ENCODE measurements around the gene MDC1.
A peak's percentile ranks its signal among the peaks of the same experiment; 100 is the strongest.
"Not testable (repeated sequence)": the region's sequence is repeated elsewhere in the genome, so short reads cannot be mapped to it uniquely, and the experiment has no call there.

Gene MDC1

GRCh38 chr6:30723843-30724741 lies 7.0 kb upstream of the MDC1 start:
- peak overlapping the region; percentile 80 for H3K27ac Mint-ChIP-seq

DNA sequence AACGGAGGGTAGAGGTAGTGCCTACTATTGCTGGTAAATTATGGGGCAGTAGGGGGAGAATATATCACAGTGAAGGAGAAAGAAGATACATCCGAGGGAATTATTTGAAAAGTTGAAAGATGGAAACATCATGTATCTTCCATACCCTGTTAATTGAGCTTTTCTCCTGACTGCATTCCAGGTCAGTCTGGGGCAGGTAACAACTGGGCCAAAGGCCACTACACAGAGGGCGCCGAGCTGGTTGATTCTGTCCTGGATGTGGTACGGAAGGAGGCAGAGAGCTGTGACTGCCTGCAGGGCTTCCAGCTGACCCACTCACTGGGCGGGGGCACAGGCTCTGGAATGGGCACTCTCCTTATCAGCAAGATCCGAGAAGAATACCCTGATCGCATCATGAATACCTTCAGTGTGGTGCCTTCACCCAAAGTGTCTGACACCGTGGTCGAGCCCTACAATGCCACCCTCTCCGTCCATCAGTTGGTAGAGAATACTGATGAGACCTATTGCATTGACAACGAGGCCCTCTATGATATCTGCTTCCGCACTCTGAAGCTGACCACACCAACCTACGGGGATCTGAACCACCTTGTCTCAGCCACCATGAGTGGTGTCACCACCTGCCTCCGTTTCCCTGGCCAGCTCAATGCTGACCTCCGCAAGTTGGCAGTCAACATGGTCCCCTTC lies 6.2 kb upstream of the MDC1 start:
- H3K9me3 Mint-ChIP-seq, DNase-seq, H3K27me3 Mint-ChIP-seq: not testable (repeated sequence)
- Mint-ChIP-seq H3K36me3 (peaks cover 70% of the 10 kb centered on the region), H3K27ac (peak overlapping the region; percentile 80), H3K4me1 (peaks cover 63% of the 10 kb centered on the region), H3K4me3 (peak overlapping the region; percentile 88)
- CTCF ChIA-PET = interaction anchor here (0.7 to 12.3 kb wide), 16 partner anchors 8 to 237 kb away, joined by 3 to 285 read pairs (median 4); partner anchors contain the start of gene DHX16

More at GRCh38 chr6:30723843-30724741, 7.0 kb upstream of the MDC1 start:
- Mint-ChIP-seq H3K4me3 (peak overlapping the region; percentile 88), H3K4me1 (peaks cover 55% of the 10 kb centered on the region), H3K36me3 (peaks cover 71% of the 10 kb centered on the region)
- not testable (repeated sequence) for DNase-seq, H3K9me3 Mint-ChIP-seq, H3K27me3 Mint-ChIP-seq
- CTCF ChIA-PET = interaction anchor here (1.2 to 12.3 kb wide), 5 partner anchors 12 to 83 kb away, joined by 3 to 285 read pairs (median 8); no protein-coding TSS in a partner anchor

- Mint-ChIP-seq H3K9me3 (no peaks in the 10 kb centered on the region), H3K27ac (peak overlapping the region; percentile 92), H3K4me3 (peak overlapping the region; percentile 88), H3K27me3 (no peaks in the 10 kb centered on the region), H3K4me1 (peaks cover 60% of the 10 kb centered on the region), H3K36me3 (peaks cover 65% of the 10 kb centered on the region)
- CTCF ChIA-PET = interaction anchor here (0.5 to 12.3 kb wide), 23 partner anchors 9 to 365 kb away, joined by 3 to 285 read pairs (median 3); partner anchors contain the start of genes DHX16 and VARS2
- DNase-seq = peak; percentile 88
Measured at GRCh38 chr6:30722280-30723112, 5.4 kb upstream of the MDC1 start.

DNA sequence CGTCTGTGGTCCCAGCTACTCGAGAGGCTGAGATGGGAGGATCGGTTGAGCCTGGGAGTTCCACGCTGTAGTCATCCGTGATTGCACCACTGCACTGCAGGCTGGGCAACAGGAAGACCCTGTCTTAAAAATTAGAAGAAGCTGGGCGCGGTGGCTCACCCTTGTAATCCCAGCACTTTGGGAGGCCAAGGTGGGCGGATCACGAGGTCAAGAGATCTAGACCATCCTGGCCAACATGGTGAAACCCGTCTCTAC lies 4.9 kb upstream of the MDC1 start:
- Mint-ChIP-seq H3K4me3 (peak overlapping the region; percentile 88), H3K27ac (peak overlapping the region; percentile 92), H3K36me3 (peaks cover 63% of the 10 kb centered on the region), H3K4me1 (peaks cover 62% of the 10 kb centered on the region)
- not testable (repeated sequence) for DNase-seq, H3K27me3 Mint-ChIP-seq, H3K9me3 Mint-ChIP-seq
- CTCF ChIA-PET = interaction anchor here (0.5 to 12.3 kb wide), 18 partner anchors 10 to 366 kb away, joined by 3 to 285 read pairs (median 4); partner anchors contain the start of genes DHX16 and VARS2

DNA sequence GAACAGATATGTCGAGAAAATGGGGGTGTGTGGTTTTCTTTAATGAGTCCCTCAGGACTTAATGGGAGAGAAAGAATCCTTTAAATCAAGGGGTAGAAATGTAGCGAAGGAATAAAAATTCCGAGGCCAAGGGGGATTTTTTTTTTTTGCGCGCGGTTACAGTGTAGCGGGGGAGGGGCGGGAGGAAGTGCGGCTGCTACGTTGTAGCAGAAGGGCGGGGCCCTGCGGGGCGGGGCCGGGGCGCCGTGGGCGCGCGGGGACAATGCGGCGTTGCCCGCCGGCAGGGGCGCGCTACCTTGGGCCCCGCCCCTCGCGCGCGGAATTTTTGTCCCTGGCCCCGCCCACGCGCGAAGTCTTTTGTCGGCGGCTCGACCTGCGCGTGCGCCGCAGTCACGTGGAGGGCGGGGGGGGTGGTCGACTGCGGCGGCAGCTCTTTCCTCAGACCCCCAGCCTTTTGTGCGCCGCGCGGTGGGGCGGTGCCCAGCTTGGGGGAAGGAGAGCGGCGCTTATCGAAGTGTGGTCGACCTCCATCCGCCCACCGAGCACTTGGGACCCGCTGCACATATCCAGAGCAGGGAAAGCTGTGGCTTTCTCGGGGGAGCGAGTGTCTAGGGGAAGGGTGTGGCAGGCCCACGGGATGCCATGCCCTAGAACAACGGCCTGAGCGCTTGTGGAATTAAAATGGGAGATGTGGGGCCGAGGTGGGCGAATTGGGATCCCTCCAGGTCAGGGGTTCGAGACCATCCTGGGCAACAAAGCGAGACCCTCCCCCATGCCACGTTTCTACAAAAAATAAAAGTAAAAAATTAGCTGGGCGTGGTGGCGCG lies 4.3 kb upstream of the MDC1 start:
- Mint-ChIP-seq H3K27me3 (no peaks in the 10 kb centered on the region), H3K4me1 (peaks cover 64% of the 10 kb centered on the region), H3K4me3 (peak overlapping the region; percentile 88), H3K9me3 (no peaks in the 10 kb centered on the region), H3K27ac (peak overlapping the region; percentile 92), H3K36me3 (peaks cover 63% of the 10 kb centered on the region)
- CTCF ChIA-PET = interaction anchor here (0.5 to 12.3 kb wide), 15 partner anchors 10 to 366 kb away, joined by 3 to 285 read pairs (median 4); partner anchors contain the start of genes DHX16 and VARS2
- peak; percentile 93 for DNase-seq

DNA sequence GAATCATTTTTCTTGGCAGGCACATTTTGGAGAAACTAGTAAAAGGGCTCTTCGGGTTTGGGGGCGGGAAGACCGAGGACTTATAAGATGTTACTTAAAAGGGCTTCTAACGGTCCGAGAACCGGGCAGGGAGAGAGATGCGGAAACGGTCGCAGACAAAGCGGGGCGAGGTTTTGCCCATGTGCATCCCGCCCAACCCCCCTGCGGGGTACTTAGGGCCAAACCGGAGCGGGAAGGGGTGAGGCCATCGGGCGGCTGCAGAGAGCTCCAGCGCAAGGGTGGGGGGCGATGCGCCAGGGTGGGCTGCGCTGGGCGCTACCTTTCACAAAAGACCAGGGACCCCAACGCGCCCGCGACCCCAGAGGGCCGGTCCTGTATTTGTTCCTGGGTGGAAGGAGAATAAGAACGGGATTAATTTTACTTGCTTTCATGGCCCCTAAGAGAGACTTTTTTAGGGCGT lies 3.7 kb upstream of the MDC1 start:
- peaks cover 65% of the 10 kb centered on the region for H3K36me3 Mint-ChIP-seq
- H3K4me3 Mint-ChIP-seq = peak overlapping the region; percentile 88
- H3K4me1 Mint-ChIP-seq = peaks cover 66% of the 10 kb centered on the region

GRCh38 chr6:30719791-30720737 lies 3.0 kb upstream of the MDC1 start, which contains the start of gene TUBB:
TUBB (plus strand) TSS chr6:30720352; CDS start chr6:30720507, 155 bp downstream.
- Mint-ChIP-seq H3K9me3 (no peaks in the 10 kb centered on the region), H3K27ac (peak within 1 kb of the TSS; percentile 92), H3K4me1 (peaks cover 66% of the 10 kb centered on the region), H3K4me3 (peak within 1 kb of the TSS; percentile 88), H3K27me3 (no peaks in the 10 kb centered on the region), H3K36me3 (peaks cover 64% of the 10 kb centered on the region)
- peak; percentile 97 for DNase-seq
- CTCF ChIA-PET = interaction anchor here (1.2 to 12.3 kb wide), 5 partner anchors 11 to 105 kb away, joined by 3 to 285 read pairs (median 5); partner anchors contain the start of gene MRPS18B

More for the DNA sequence above, 3.7 kb upstream of the MDC1 start:
- CTCF ChIA-PET = interaction anchor here (1.0 to 12.3 kb wide), 5 partner anchors 13 to 106 kb away, joined by 3 to 285 read pairs (median 8); no protein-coding TSS in a partner anchor
- peak; percentile 75 for DNase-seq
- Mint-ChIP-seq H3K27ac (peak overlapping the region; percentile 92), H3K9me3 (no peaks in the 10 kb centered on the region), H3K27me3 (no peaks in the 10 kb centered on the region)

- H3K27me3 Mint-ChIP-seq = no peaks in the 10 kb centered on the region
- H3K4me3 Mint-ChIP-seq = peak overlapping the region; percentile 88
- H3K27ac Mint-ChIP-seq = peak overlapping the region; percentile 92
- H3K36me3 Mint-ChIP-seq = peaks cover 64% of the 10 kb centered on the region
- CTCF ChIA-PET = interaction anchor here (1.2 to 12.3 kb wide), 4 partner anchors 12 to 101 kb away, joined by 3 to 285 read pairs (median 6); partner anchors contain the start of gene MRPS18B
- no peaks in the 10 kb centered on the region for H3K9me3 Mint-ChIP-seq
- H3K4me1 Mint-ChIP-seq = peaks cover 64% of the 10 kb centered on the region
- no peak for DNase-seq
Measured at GRCh38 chr6:30719356-30719755, 2.3 kb upstream of the MDC1 start.

DNA sequence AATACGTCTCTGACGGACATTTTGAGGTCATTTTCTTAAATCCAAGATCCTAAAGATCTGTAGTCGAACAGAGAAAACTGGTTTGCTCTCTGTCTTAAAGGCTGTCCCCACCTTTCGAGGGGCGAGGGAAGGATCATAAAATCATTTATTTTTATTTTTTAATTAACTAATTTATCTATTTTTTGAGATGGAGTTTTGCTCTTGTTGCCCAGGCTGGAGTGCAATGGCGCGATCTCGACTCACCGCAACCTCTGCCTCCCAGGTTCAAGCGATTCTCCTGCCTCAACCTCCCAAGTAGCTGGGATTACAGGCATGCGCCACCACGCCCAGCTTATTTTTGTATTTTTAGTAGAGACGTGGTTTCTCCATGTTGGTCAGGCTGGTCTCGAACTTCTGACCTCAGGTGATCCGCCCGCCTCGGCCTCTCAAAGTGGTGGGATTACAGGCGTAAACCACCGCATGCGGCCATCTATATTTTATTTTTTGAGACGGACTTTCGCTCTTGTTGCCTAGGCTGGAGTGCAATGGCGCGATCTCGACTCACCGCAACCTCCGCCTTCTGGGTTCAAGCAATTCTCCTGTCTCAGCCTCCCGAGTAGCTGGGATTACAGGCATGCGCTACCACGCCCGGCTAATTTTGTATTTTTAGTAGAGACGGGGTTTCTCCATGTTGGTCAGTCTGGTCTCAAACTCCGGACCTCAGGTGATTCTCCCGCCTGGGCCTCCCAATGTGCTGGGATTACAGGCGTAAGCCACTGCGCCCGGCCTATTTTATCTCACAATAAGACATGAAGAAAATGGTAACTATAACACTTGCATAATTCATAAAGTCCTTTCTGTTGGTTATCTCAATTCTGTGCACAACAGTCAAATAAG lies 1.0 kb upstream of the MDC1 start:
- peak overlapping the region; percentile 97 for H3K27ac Mint-ChIP-seq
- H3K4me1 Mint-ChIP-seq = peaks cover 60% of the 10 kb centered on the region
- H3K36me3 Mint-ChIP-seq = peaks cover 63% of the 10 kb centered on the region
- peak overlapping the region; percentile 88 for H3K4me3 Mint-ChIP-seq
- H3K27me3 Mint-ChIP-seq, DNase-seq, H3K9me3 Mint-ChIP-seq: not testable (repeated sequence)
- CTCF ChIA-PET = interaction anchor here (0.8 to 12.3 kb wide), 4 partner anchors 13 to 100 kb away, joined by 3 to 285 read pairs (median 4); partner anchors contain the start of gene MRPS18B

DNA sequence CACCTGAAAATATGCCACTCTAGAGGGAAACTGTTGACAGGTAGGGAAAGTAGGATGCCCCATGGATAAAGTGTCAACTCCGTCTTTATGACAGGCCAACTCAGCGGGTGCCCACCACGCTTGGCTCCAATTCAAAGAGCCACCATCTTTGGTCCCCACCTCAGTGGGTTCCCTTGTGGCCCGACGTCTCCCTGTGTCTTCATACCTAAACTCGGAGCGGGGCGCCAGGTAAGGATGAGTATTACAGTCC lies 277 bp downstream of the MDC1 start:
- no peak for DNase-seq
- Mint-ChIP-seq H3K9me3 (no peaks in the 10 kb centered on the region), H3K4me1 (peaks cover 67% of the 10 kb centered on the region), H3K4me3 (peak overlapping the region; percentile 88), H3K27ac (peak overlapping the region; percentile 97), H3K36me3 (peaks cover 63% of the 10 kb centered on the region), H3K27me3 (no peaks in the 10 kb centered on the region)
- CTCF ChIA-PET = interaction anchor here (0.6 to 12.3 kb wide), 3 partner anchors 37 to 191 kb away, joined by 3 to 285 read pairs (median 3); partner anchors contain the start of genes GTF2H4 and MRPS18B

GRCh38 chr6:30714263-30714662 lies 2.8 kb downstream of the MDC1 start:
- CTCF ChIA-PET = interaction anchor here (0.9 kb wide), 1 partner anchor 9 kb away, joined by 5 read pairs; no protein-coding TSS in a partner anchor
- Mint-ChIP-seq H3K27ac (no peak overlapping the region), H3K36me3 (peaks cover 65% of the 10 kb centered on the region), H3K4me3 (no peak overlapping the region), H3K9me3 (no peaks in the 10 kb centered on the region), H3K4me1 (peaks cover 73% of the 10 kb centered on the region), H3K27me3 (no peaks in the 10 kb centered on the region)
- DNase-seq = no peak
